SK-N-SH (cell line): Measurements from ENCODE around the gene TEX19. TPM values are rescaled to one million over a fixed set of nuclear protein-coding genes. Genes with fewer than 3 reads are reported as not detected.

Experiments
- CTCF ChIA-PET: fragments of 300-600, 350-600 bp; formaldehyde crosslinking; extraction: SDS; loops from one replicate; lab custom pipeline; 2021; lab: Yijun Ruan, JAX
- POLR2A ChIA-PET: fragments of 350-600 bp; sonication (Branson Sonifier 250); formaldehyde crosslinking; extraction: SDS; loops from one replicate; lab custom pipeline; 2020; ENCODE audit warnings: antibody characterized with exemption, inconsistent platforms; lab: Yijun Ruan, JAX
- DNase-seq: peaks from one replicate; pipeline ENCODE4 v3.0.0; 2012
- H2AFZ ChIP-seq: fragments of 200-600 bp; sonication (generic); 2 replicates; pipeline ENCODE4 v1.8.1; 2016; ENCODE audit warnings: antibody characterized with exemption, mild to moderate bottlenecking, low read depth
- H3F3A ChIP-seq: fragments of 200-600 bp; sonication (generic); replicated peaks from 2 replicates; pipeline ENCODE3; 2016; ENCODE audit warnings: antibody characterized with exemption, mild to moderate bottlenecking; ENCODE audit not compliant: insufficient read depth
- H3K27ac ChIP-seq, 2 experiments: fragments of 200-500 bp in 1 of 2; fragments of 200-600 bp in 1 of 2; sonication (Bioruptor generic) in 1 of 2; sonication (generic), shearing (Covaris generic) in 1 of 2; 2 replicates each; pipeline versions ENCODE4 v1.5.1 to v1.6.1; 2014 to 2016; ENCODE audit warnings: low read depth in 2 of 2, inconsistent platforms in 1 of 2, low read length in 1 of 2, mild to moderate bottlenecking in 1 of 2, mixed read lengths in 1 of 2
- H3K27me3 ChIP-seq: fragments of 200-600 bp; sonication (generic), shearing (Covaris generic); 2 replicates; pipeline ENCODE4 v1.6.1; 2016; ENCODE audit warnings: mixed run types; ENCODE audit not compliant: insufficient read depth
- H3K36me3 ChIP-seq, 2 experiments: fragments of 200-500 bp in 1 of 2; fragments of 200-600 bp in 1 of 2; sonication (Bioruptor generic) in 1 of 2; sonication (generic) in 1 of 2; replicated peaks in 1 of 2; 2 replicates each; pipeline versions ENCODE3 to v1.5.1; 2014 to 2016; ENCODE audit warnings: low read length in 1 of 2, mild to moderate bottlenecking in 1 of 2; ENCODE audit not compliant: insufficient read depth in 2 of 2, control insufficient read depth in 1 of 2
- H3K4me1 ChIP-seq, 2 experiments: fragments of 200-500 bp in 1 of 2; fragments of 200-600 bp in 1 of 2; sonication (Bioruptor generic) in 1 of 2; sonication (generic), shearing (Covaris generic) in 1 of 2; 2 replicates each; pipeline versions ENCODE4 v1.5.1 to v1.6.1; 2014 to 2016; ENCODE audit warnings: low read depth in 1 of 2, low read length in 1 of 2, mixed run types in 1 of 2; ENCODE audit not compliant: insufficient read depth in 2 of 2, control insufficient read depth in 1 of 2
- H3K4me2 ChIP-seq: fragments of 200-600 bp; sonication (generic), shearing (Covaris generic); 2 replicates; pipeline ENCODE4 v1.6.1; 2017; ENCODE audit warnings: mixed run types
- H3K4me3 ChIP-seq, 2 experiments: fragments of 200-500 bp in 1 of 2; fragments of 200-600 bp in 1 of 2; sonication (Bioruptor generic) in 1 of 2; sonication (generic), shearing (Covaris generic) in 1 of 2; 2 replicates each; pipeline versions ENCODE4 v1.5.1 to v1.8.1; 2014 to 2016; ENCODE audit warnings: low read depth in 2 of 2, inconsistent platforms in 1 of 2, low read length in 1 of 2, mild to moderate bottlenecking in 1 of 2, mixed read lengths in 1 of 2, moderate library complexity in 1 of 2
- H3K79me2 ChIP-seq: fragments of 200-600 bp; sonication (generic); 2 replicates; pipeline ENCODE4 v1.8.1; 2017; ENCODE audit warnings: mild to moderate bottlenecking; ENCODE audit not compliant: insufficient read depth
- H3K9ac ChIP-seq: fragments of 200-600 bp; sonication (generic); 2 replicates; pipeline ENCODE4 v1.6.1; 2017; ENCODE audit warnings: mixed run types
- H3K9me2 ChIP-seq: fragments of 200-600 bp; sonication (generic); 2 replicates; pipeline ENCODE4 v1.6.1; 2017; ENCODE audit warnings: mixed run types
- H3K9me3 ChIP-seq: fragments of 200-600 bp; sonication (generic); 2 replicates; pipeline ENCODE4 v1.6.1; 2017; ENCODE audit warnings: mixed run types, mild to moderate bottlenecking, moderate library complexity
- H4K20me1 ChIP-seq: fragments of 200-600 bp; sonication (generic); 2 replicates; pipeline ENCODE4 v1.6.1; 2017; ENCODE audit warnings: mild to moderate bottlenecking, mixed run types; ENCODE audit not compliant: insufficient read depth
- CHD2 ChIP-seq: fragments of 150-350 bp; IDR thresholded peaks from 2 replicates; pipeline ENCODE4 v1.6.1; 2018; ENCODE audit warnings: low read length; ENCODE audit not compliant: partially characterized antibody
- ELF1 ChIP-seq: IDR thresholded peaks from 2 replicates; pipeline ENCODE4 v1.4.0; 2012
- FOXJ3 ChIP-seq: sonication (generic); formaldehyde crosslinking; IDR thresholded peaks from 2 replicates; pipeline ENCODE4 v1.5.1; 2020; ENCODE audit warnings: mild to moderate bottlenecking, missing genetic modification reagents
- GABPA ChIP-seq: IDR thresholded peaks from 2 replicates; pipeline ENCODE4 v1.4.0; 2012; ENCODE audit warnings: low read depth, mild to moderate bottlenecking
- MAX ChIP-seq: IDR thresholded peaks from 2 replicates; pipeline ENCODE4 v1.4.0; 2012; ENCODE audit warnings: low read depth
- MXI1 ChIP-seq: IDR thresholded peaks from 2 replicates; pipeline ENCODE4 v1.6.1; 2012; ENCODE audit warnings: mild to moderate bottlenecking, low read depth, low read length, improper control_type of control experiment
- NFIC ChIP-seq: IDR thresholded peaks from 2 replicates; pipeline ENCODE4 v1.4.0; 2012; ENCODE audit warnings: borderline replicate concordance
- PBX3 ChIP-seq: IDR thresholded peaks from 2 replicates; pipeline ENCODE4; 2012
- RAD21 ChIP-seq: IDR thresholded peaks from 2 replicates; pipeline ENCODE4 v1.6.1; 2012; ENCODE audit warnings: mild to moderate bottlenecking, low read length
- REST ChIP-seq: IDR thresholded peaks from 2 replicates; pipeline ENCODE4 v1.6.1; 2012; ENCODE audit warnings: mild to moderate bottlenecking, low read depth, low read length, moderate library complexity
- SIN3A ChIP-seq: IDR thresholded peaks from 2 replicates; pipeline ENCODE4 v1.6.1; 2012; ENCODE audit warnings: low read depth, mild to moderate bottlenecking, low read length, moderate library complexity, borderline replicate concordance
- SMC3 ChIP-seq: IDR thresholded peaks from 2 replicates; pipeline ENCODE4 v1.6.1; 2012; ENCODE audit warnings: low read depth, low read length, improper control_type of control experiment
- TEAD4 ChIP-seq: IDR thresholded peaks from 2 replicates; pipeline ENCODE4 v1.4.0; 2012; ENCODE audit warnings: mild to moderate bottlenecking, borderline replicate concordance; ENCODE audit not compliant: insufficient read depth
- WGBS: methylation state at CpG from one replicate; pipeline ENCODE4 v1.1.6; 2017; ENCODE audit warnings: low lambda C conversion rate; 5-methylcytosine and 5-hydroxymethylcytosine counted together
- polyA plus RNA-seq, 3 experiments: library from polyadenylated mRNA; depleted of rRNA; stranded (reverse); fragments of >200 nt; gene quantifications; 2 replicates each; pipeline ENCODE4 v1.2.3, GENCODE V29; 2012

The TEX19 gene
- polyA plus RNA-seq, 1 of the 3 experiments (the other 2 are of a cell fraction) = 0.10 TPM

- Histone ChIP-seq H3K9me3 (no peaks in the 10 kb centered on the region), H3K36me3 (no peaks in the 10 kb centered on the region), H2AFZ (no peak overlapping the region), H3K9ac (no peak overlapping the region), H4K20me1 (no peaks in the 10 kb centered on the region), H3K9me2 (no peaks in the 10 kb centered on the region), H3F3A (peaks cover 19% of the 10 kb centered on the region), H3K27me3 (no peaks in the 10 kb centered on the region; the same call in 1 of the 2 replicates), H3K4me2 (no peak overlapping the region), H3K27ac (no peak overlapping the region), H3K4me3 (no peak overlapping the region), H3K4me1 (peaks cover 0 to under 1% of the 10 kb centered on the region in 2 experiments; a peak in 1 of 4 replicates), H3K79me2 (no peaks in the 10 kb centered on the region)
- TF ChIP-seq RAD21 = no peak
- TF ChIP-seq REST = no peak
- TF ChIP-seq FOXJ3 (CRISPR knock-in tag) = no peak
- TF ChIP-seq NFIC = no peak
- no peak for TF ChIP-seq PBX3
- TF ChIP-seq MXI1 = no peak
- TF ChIP-seq GABPA = no peak
- TF ChIP-seq SMC3 = no peak
- no peak for TF ChIP-seq TEAD4
- TF ChIP-seq MAX = no peak
- TF ChIP-seq SIN3A = no peak
- no peak for TF ChIP-seq CHD2
- no peak for TF ChIP-seq ELF1
- WGBS = 69% methylated on average over 22 of the region's 32 CpGs
- DNase-seq = no peak
- ChIA-PET CTCF (interaction anchor here (1.1 to 2.5 kb wide), 3 partner anchors 13 to 79 kb away, joined by 4 to 13 read pairs (median 6); no protein-coding TSS in a partner anchor), POLR2A (no interaction called here)
Measured at GRCh38 chr17:82314727-82315605, 44.1 kb upstream of the TEX19 start.
